ENCODE results near the gene PARP15. TPM values are rescaled to one million over a fixed set of nuclear protein-coding genes. Genes with fewer than 3 reads are reported as not detected.

The PARP15 gene
- total and polyA plus RNA-seq, 2 donors (not counting 3 experiments of a cell fraction or from before 2014, with no cell fraction given): 0.81 to 1.4 TPM

GRCh38 chr3:122668930-122669730, 91.7 kb downstream of the PARP15 start:
- no TSS peak for BruUV-seq (replicated peaks)
- H2AFZ ChIP-seq (ENCODE audit: low read depth, low read length): no peak overlapping the region
- POLR2A ChIA-PET: no interaction called here
- no peak overlapping the region for H3K9ac ChIP-seq (replicated peaks; ENCODE audit: extremely low read depth, insufficient read depth, low read length)
- FAIRE-seq: no peak
- intact Hi-C loops (cut with micrococcal nuclease): no loop called here
- dilution Hi-C loops (cut with MboI; ENCODE audit: extremely low pct_ligation_motif_present, low sequenced_read_pairs): no loop called here
- H3K4me2 ChIP-seq (ENCODE audit: insufficient read depth, low read length): no peak overlapping the region
- TF ChIP-seq POLR2AphosphoS5 (IDR thresholded peaks at IDR 0.05; ENCODE audit: insufficient read depth, low read depth, low read length) (no peak), POLR2A (IDR thresholded peaks at IDR 0.05; ENCODE audit: low read depth, low read length) (no peak), JUN (IDR thresholded peaks at IDR 0.05; ENCODE audit: borderline replicate concordance, insufficient read depth, insufficient read length, low read depth) (no peak), FOS (IDR thresholded peaks at IDR 0.05; ENCODE audit: borderline replicate concordance, insufficient read depth, low read length) (no peak), MYC (IDR thresholded peaks at IDR 0.05; ENCODE audit: low read depth, low read length) (no peak), EZH2 (IDR thresholded peaks at IDR 0.05; ENCODE audit: borderline replicate concordance, low read depth, low read length, severe bottlenecking) (no peak), GATA2 (IDR thresholded peaks at IDR 0.05; ENCODE audit: insufficient read depth, insufficient read length, low read depth, low read length) (no peak), MAX (IDR thresholded peaks at IDR 0.05; ENCODE audit: insufficient read depth, insufficient read length) (no peak)
- TF ChIP-seq, protein P1, sequence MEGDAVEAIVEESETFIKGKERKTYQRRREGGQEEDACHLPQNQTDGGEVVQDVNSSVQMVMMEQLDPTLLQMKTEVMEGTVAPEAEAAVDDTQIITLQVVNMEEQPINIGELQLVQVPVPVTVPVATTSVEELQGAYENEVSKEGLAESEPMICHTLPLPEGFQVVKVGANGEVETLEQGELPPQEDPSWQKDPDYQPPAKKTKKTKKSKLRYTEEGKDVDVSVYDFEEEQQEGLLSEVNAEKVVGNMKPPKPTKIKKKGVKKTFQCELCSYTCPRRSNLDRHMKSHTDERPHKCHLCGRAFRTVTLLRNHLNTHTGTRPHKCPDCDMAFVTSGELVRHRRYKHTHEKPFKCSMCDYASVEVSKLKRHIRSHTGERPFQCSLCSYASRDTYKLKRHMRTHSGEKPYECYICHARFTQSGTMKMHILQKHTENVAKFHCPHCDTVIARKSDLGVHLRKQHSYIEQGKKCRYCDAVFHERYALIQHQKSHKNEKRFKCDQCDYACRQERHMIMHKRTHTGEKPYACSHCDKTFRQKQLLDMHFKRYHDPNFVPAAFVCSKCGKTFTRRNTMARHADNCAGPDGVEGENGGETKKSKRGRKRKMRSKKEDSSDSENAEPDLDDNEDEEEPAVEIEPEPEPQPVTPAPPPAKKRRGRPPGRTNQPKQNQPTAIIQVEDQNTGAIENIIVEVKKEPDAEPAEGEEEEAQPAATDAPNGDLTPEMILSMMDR (IDR thresholded peaks at IDR 0.05; ENCODE audit: extremely low read depth in 1 of 2, insufficient read depth in 1 of 2, low read depth in 1 of 2, low read length in 2 of 2): no peak
- no peak overlapping the region for H3K4me3 ChIP-seq (replicated peaks in 1 of 3; ENCODE audit: insufficient read depth in 1 of 3, low read depth in 1 of 3, low read length in 3 of 3)
- H3K27me3 ChIP-seq (ENCODE audit: control insufficient read depth in 2 of 2, insufficient read depth in 2 of 2, low read length in 2 of 2): peaks cover 2 to 3% of the 10 kb centered on the region in 2 experiments
- H3K9me1 ChIP-seq (replicated peaks; ENCODE audit: control insufficient read depth, extremely low read depth, insufficient read depth, low read length): no peaks in the 10 kb centered on the region
- no peaks in the 10 kb centered on the region for H3K4me1 ChIP-seq (ENCODE audit: control insufficient read depth, extremely low read depth, insufficient read depth, low read length)
- DNase-seq (ENCODE audit: low read depth, low spot score): no peak
- H4K20me1 ChIP-seq (replicated peaks; ENCODE audit: control insufficient read depth, extremely low read depth, insufficient read depth, low read length): no peaks in the 10 kb centered on the region
- H3K79me2 ChIP-seq (ENCODE audit: control insufficient read depth, insufficient read depth, low read length): no peaks in the 10 kb centered on the region
- H3K36me3 ChIP-seq (ENCODE audit: control insufficient read depth in 2 of 2, extremely low read depth in 1 of 2, insufficient read depth in 2 of 2, low read length in 2 of 2): no peaks in the 10 kb centered on the region
- CTCF ChIA-PET: interaction anchor here (1.1 to 1.6 kb wide), 2 partner anchors 10 to 1122 kb away, joined by 3 to 7 read pairs; no protein-coding TSS in a partner anchor
- H3K9me3 ChIP-seq (replicated peaks; ENCODE audit: control insufficient read depth, insufficient read depth, low read length): no peaks in the 10 kb centered on the region
- H3K27ac ChIP-seq (ENCODE audit: insufficient read depth, low read depth, low read length): no peak overlapping the region

Measured in endothelial cell of umbilical vein (primary cell).